Vagina (tissue), 2 donors: ENCODE data around the gene SH2D3C.

ENCODE experiments used
- CTCF ChIP-seq, 3 experiments: fragments of 450-650 bp in 2 of 3; fragments of 200-600 bp in 1 of 3; sonication (generic) in 1 of 3; IDR thresholded peaks; one replicate each; pipeline ENCODE4 v1.5.1; 2017 to 2019; ENCODE audit warnings: antibody characterized with exemption in 3 of 3, mild to moderate bottlenecking in 2 of 3, moderate library complexity in 2 of 3
- POLR2A ChIP-seq, 2 donors: fragments of 450-650 bp; IDR thresholded peaks; one replicate each; pipeline ENCODE4 v1.6.1; 2017; ENCODE audit warnings: antibody characterized with exemption in 2 of 2, mild to moderate bottlenecking in 2 of 2, moderate library complexity in 2 of 2
- POLR2AphosphoS5 ChIP-seq, 2 donors: sonication (generic); formaldehyde crosslinking; IDR thresholded peaks; one replicate each; pipeline ENCODE4 v1.9.0; 2017; ENCODE audit warnings: antibody characterized with exemption in 2 of 2, mild to moderate bottlenecking in 2 of 2, low read depth in 1 of 2; ENCODE audit not compliant: insufficient read depth in 1 of 2

- no peak for TF ChIP-seq CTCF (IDR thresholded peaks at IDR 0.05)
- TF ChIP-seq POLR2AphosphoS5 (IDR thresholded peaks at IDR 0.05; ENCODE audit: insufficient read depth in 1 of 2, low read depth in 1 of 2) = no peak
- no peak for TF ChIP-seq POLR2A (IDR thresholded peaks at IDR 0.05)
Observed at GRCh38 chr9:127730799-127731410, 47.6 kb downstream of the SH2D3C start.
